Progenitor cell of endocrine pancreas (in vitro differentiated cells): ENCODE data around the gene FAM117A. TPM values are rescaled to one million over a fixed set of nuclear protein-coding genes. Genes with fewer than 3 reads are reported as not detected.
A peak's percentile ranks its signal among the peaks of the same experiment; 100 is the strongest.

Experiments
- DNase-seq: peaks from one replicate; pipeline ENCODE4 v3.0.0; 2021; ENCODE audit warnings: low spot score; ENCODE audit not compliant: unreplicated experiment
- H3K27ac Mint-ChIP-seq: 2 replicates; pipeline ENCODE4 v1.8.0; 2021; ENCODE audit warnings: mild to moderate bottlenecking, moderate library complexity, mixed read lengths
- H3K27me3 Mint-ChIP-seq: 2 replicates; pipeline ENCODE4 v1.8.0; 2021; ENCODE audit warnings: mixed read lengths
- H3K36me3 Mint-ChIP-seq: 2 replicates; pipeline ENCODE4 v1.8.0; 2022; ENCODE audit warnings: mixed read lengths; ENCODE audit not compliant: insufficient read depth
- H3K4me1 Mint-ChIP-seq: 2 replicates; pipeline ENCODE4 v1.8.0; 2021; ENCODE audit warnings: low read depth, mixed read lengths
- H3K4me3 Mint-ChIP-seq: 2 replicates; pipeline ENCODE4 v1.8.0; 2021; ENCODE audit warnings: low read depth, mild to moderate bottlenecking, moderate library complexity, mixed read lengths
- H3K9me3 Mint-ChIP-seq: 2 replicates; pipeline ENCODE4 v1.8.0; 2021; ENCODE audit warnings: low read depth, mixed read lengths
- CTCF ChIP-seq: fragments of 200-600 bp; sonication (generic); IDR thresholded peaks from one replicate; pipeline ENCODE4 v1.5.0; 2021; ENCODE audit warnings: antibody characterized with exemption, mild to moderate bottlenecking; ENCODE audit not compliant: unreplicated experiment
- total RNA-seq: library from RNA; stranded (reverse); gene quantifications from 2 replicates; pipeline ENCODE4 v1.2.1, GENCODE V29; 2021

The FAM117A gene
- total RNA-seq, 1 donor from 2014 or later = 20.2 TPM

- no peak for DNase-seq
- Mint-ChIP-seq H3K4me3 (no peak overlapping the region), H3K4me1 (no peaks in the 10 kb centered on the region), H3K36me3 (no peaks in the 10 kb centered on the region), H3K9me3 (no peaks in the 10 kb centered on the region), H3K27me3 (peaks cover 9% of the 10 kb centered on the region), H3K27ac (no peak overlapping the region)
- TF ChIP-seq CTCF = no peak
Measured at GRCh38 chr17:49776551-49777300, 12.8 kb upstream of the FAM117A start.

GRCh38 chr17:49775546-49776260 is 11.8 kb upstream of the FAM117A start:
- Mint-ChIP-seq H3K36me3 (no peaks in the 10 kb centered on the region), H3K4me3 (no peak overlapping the region), H3K9me3 (no peaks in the 10 kb centered on the region), H3K27ac (no peak overlapping the region), H3K27me3 (peaks cover 9% of the 10 kb centered on the region), H3K4me1 (no peaks in the 10 kb centered on the region)
- DNase-seq = no peak
- TF ChIP-seq CTCF = no peak

- Mint-ChIP-seq H3K27ac (no peak overlapping the region), H3K36me3 (no peaks in the 10 kb centered on the region), H3K4me3 (no peak overlapping the region), H3K9me3 (no peaks in the 10 kb centered on the region), H3K27me3 (peaks cover 22% of the 10 kb centered on the region), H3K4me1 (peaks cover 9% of the 10 kb centered on the region)
- TF ChIP-seq CTCF = no peak
- no peak for DNase-seq
Measured at GRCh38 chr17:49766918-49767530, 3.1 kb upstream of the FAM117A start.

- peaks cover 13% of the 10 kb centered on the region for H3K4me1 Mint-ChIP-seq
- H3K36me3 Mint-ChIP-seq = no peaks in the 10 kb centered on the region
- no peaks in the 10 kb centered on the region for H3K9me3 Mint-ChIP-seq
- TF ChIP-seq CTCF = no peak
- peaks cover 22% of the 10 kb centered on the region for H3K27me3 Mint-ChIP-seq
- peak overlapping the region; percentile 80 for H3K4me3 Mint-ChIP-seq
- H3K27ac Mint-ChIP-seq = peak overlapping the region; percentile 88
- DNase-seq = no peak
Measured at GRCh38 chr17:49764559-49765180, 739 bp upstream of the FAM117A start.
